H1 (cell line): ENCODE measurements around the gene UNC5B.

Experiments used
- ATF2 ChIP-seq: IDR thresholded peaks from 2 replicates; pipeline ENCODE4 v1.6.1; 2012; ENCODE audit warnings: low read length, inconsistent platforms
- CTCF ChIP-seq, 3 experiments: IDR thresholded peaks; 1 replicate in 2 of 3; 2 replicates in 1 of 3; pipeline versions ENCODE4 v1.5.1 to v1.6.1; 2011; ENCODE audit warnings: low read length in 3 of 3, mild to moderate bottlenecking in 3 of 3, inconsistent platforms in 2 of 3, low read depth in 1 of 3, moderate library complexity in 1 of 3; ENCODE audit not compliant: insufficient read depth in 1 of 3; ENCODE audit errors: control extremely low read depth in 1 of 3
- GABPA ChIP-seq: IDR thresholded peaks from 2 replicates; pipeline ENCODE4 v1.6.1; 2011; ENCODE audit warnings: mild to moderate bottlenecking, low read length, moderate library complexity, borderline replicate concordance; ENCODE audit not compliant: insufficient read depth
- POLR2AphosphoS5 ChIP-seq: IDR thresholded peaks from 2 replicates; pipeline ENCODE4 v1.6.1; 2011; ENCODE audit warnings: low read depth, low read length
- SIN3A ChIP-seq, 2 experiments: IDR thresholded peaks in 1 of 2; conservative IDR thresholded peaks in 1 of 2; 2 replicates each; pipeline ENCODE4 v1.6.1; 2011 to 2012; ENCODE audit warnings: low read length in 2 of 2, improper control_type of control experiment in 1 of 2, low read depth in 1 of 2, mild to moderate bottlenecking in 1 of 2
- USF2 ChIP-seq: IDR thresholded peaks from 2 replicates; pipeline ENCODE4 v1.6.1; 2011; ENCODE audit warnings: low read length, improper control_type of control experiment
- YY1 ChIP-seq: IDR thresholded peaks from 2 replicates; pipeline ENCODE4 v1.6.1; 2011; ENCODE audit warnings: low read depth, mild to moderate bottlenecking, low read length
- TF ChIP-seq, protein P1 (sequence below): IDR thresholded peaks from 2 replicates; pipeline ENCODE4 v1.6.1; 2012; ENCODE audit warnings: inconsistent platforms

- TF ChIP-seq CTCF (IDR thresholded peaks at IDR 0.05; ENCODE audit: control extremely low read depth in 1 of 3, insufficient read depth in 1 of 3, low read depth in 1 of 3, low read length in 3 of 3) (no peak), POLR2AphosphoS5 (no peak), YY1 (no peak), ATF2 (no peak), SIN3A (conservative IDR thresholded peaks at IDR 0.05 in 1 of 2, IDR thresholded peaks at IDR 0.05 in 1 of 2; ENCODE audit: low read depth in 1 of 2, low read length in 2 of 2) (no peak), USF2 (no peak), GABPA (no peak)
- TF ChIP-seq, protein P1, sequence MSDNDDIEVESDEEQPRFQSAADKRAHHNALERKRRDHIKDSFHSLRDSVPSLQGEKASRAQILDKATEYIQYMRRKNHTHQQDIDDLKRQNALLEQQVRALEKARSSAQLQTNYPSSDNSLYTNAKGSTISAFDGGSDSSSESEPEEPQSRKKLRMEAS: no peak
Measured at GRCh38 chr10:71209731-71210541, 2.4 kb upstream of the UNC5B start.
